ENCODE data around the gene IRAK1. TPM values are rescaled to one million over a fixed set of nuclear protein-coding genes. Genes with fewer than 3 reads are reported as not detected.

IRAK1 gene
- total and polyA plus RNA-seq, 10 of the 15 experiments (the other 5 are each of a cell fraction or from before 2014, with no cell fraction given): 4.2 to 136 (median 39.5) TPM

GRCh38 chrX:153964105-153964504 lies 55.6 kb downstream of the IRAK1 start:
- Histone ChIP-seq H3K9ac (ENCODE audit: control insufficient read depth, insufficient read depth, low read length) (no peak overlapping the region), H3K79me2 (ENCODE audit: control insufficient read depth, insufficient read depth, low read length) (peaks cover 48% of the 10 kb centered on the region), H4K20me1 (ENCODE audit: control insufficient read depth, insufficient read depth) (no peaks in the 10 kb centered on the region; the same call in 1 of the 2 replicates), H3K4me2 (ENCODE audit: control insufficient read depth, insufficient read depth) (no peak overlapping the region), H3K36me3 (ENCODE audit: control insufficient read depth in 2 of 2, insufficient read depth in 2 of 2, low read length in 1 of 2) (peaks cover 12 to 40% of the 10 kb centered on the region in 2 experiments), H3K9me3 (replicated peaks; ENCODE audit: control insufficient read depth, insufficient read depth, low read length) (no peaks in the 10 kb centered on the region), H3K27ac (ENCODE audit: control insufficient read depth, insufficient read depth) (no peak overlapping the region), H3K4me3 (no peak overlapping the region), H2AFZ (ENCODE audit: control insufficient read depth, low read depth, low read length) (no peak overlapping the region), H3K27me3 (replicated peaks in 1 of 2; ENCODE audit: control insufficient read depth in 2 of 2, insufficient read depth in 2 of 2, low read length in 1 of 2) (no peaks in the 10 kb centered on the region), H3K4me1 (ENCODE audit: control insufficient read depth, insufficient read depth, low read length) (peaks cover 9% of the 10 kb centered on the region)
- ATAC-seq (no peak), DNase-seq (ENCODE audit: low read depth, low spot score) (no peak), FAIRE-seq (no peak)
- no TSS peak for BruUV-seq (replicated peaks)
- 93% methylated on average over 12 of the region's 14 CpGs for WGBS (ENCODE audit: insufficient coverage, insufficient replicate concordance, low lambda C conversion rate, missing lambda C conversion rate)
- CTCF ChIA-PET: interaction anchor here (5.4 kb wide), 1 partner anchor 17 kb away, joined by 40 read pairs; no protein-coding TSS in a partner anchor
- no peak for TF ChIP-seq BCLAF1 (IDR thresholded peaks at IDR 0.05)
- TF ChIP-seq EP300 (IDR thresholded peaks at IDR 0.05; ENCODE audit: borderline replicate concordance in 1 of 2, control insufficient read depth in 1 of 2, low read depth in 2 of 2, low read length in 2 of 2): no peak
- no peak for TF ChIP-seq ASH2L (IDR thresholded peaks at IDR 0.05; ENCODE audit: borderline replicate concordance, low read depth)
- no peak for TF ChIP-seq CBX5 (IDR thresholded peaks at IDR 0.05; ENCODE audit: low read depth)
- TF ChIP-seq EZH2 (IDR thresholded peaks at IDR 0.05; ENCODE audit: borderline replicate concordance, control insufficient read depth, low read depth, low read length): no peak
- TF ChIP-seq NR2F1 (conservative IDR thresholded peaks at IDR 0.05): no peak
- no peak for TF ChIP-seq CHD4 (IDR thresholded peaks at IDR 0.05)
- TF ChIP-seq TARDBP (IDR thresholded peaks at IDR 0.05; ENCODE audit: borderline replicate concordance): no peak
- TF ChIP-seq ZNF622 (IDR thresholded peaks at IDR 0.05): no peak
- no peak for TF ChIP-seq ZBTB33 (IDR thresholded peaks at IDR 0.05)
- intact Hi-C loops (cut with micrococcal nuclease; ENCODE audit: unreplicated experiment): no loop called here
- POLR2A ChIA-PET: interaction anchor here (0.6 kb wide), 1 partner anchor 44 kb away, joined by 4 read pairs; no protein-coding TSS in a partner anchor
- in situ Hi-C loops (cut with MboI): loop anchor here (5.0 to 10.0 kb wide), 2 partner anchors 202 to 1009 kb away; partner anchors contain the start of gene PLXNB3
- SMC1A ChIA-PET (ENCODE audit: uncharacterized antibody, unreplicated experiment): no interaction called here
- RAD21 ChIA-PET (ENCODE audit: unreplicated experiment): no interaction called here
